WTC11 (cell line): ENCODE data around the gene KCNJ15.

Experiments
- ATF6 ChIP-seq: sonication (generic); formaldehyde crosslinking; IDR thresholded peaks from 2 replicates; pipeline ENCODE4 v1.8.1; 2023; ENCODE audit warnings: mild to moderate bottlenecking, missing genetic modification reagents
- CBFB ChIP-seq: sonication (generic); formaldehyde crosslinking; IDR thresholded peaks from 2 replicates; pipeline ENCODE4 v1.8.1; 2022; ENCODE audit warnings: mild to moderate bottlenecking, low read depth, missing genetic modification reagents
- CREB1 ChIP-seq: sonication (generic); formaldehyde crosslinking; IDR thresholded peaks from 2 replicates; pipeline ENCODE4 v1.8.0; 2023; ENCODE audit warnings: mild to moderate bottlenecking, missing genetic modification reagents
- ELF4 ChIP-seq: sonication (generic); formaldehyde crosslinking; IDR thresholded peaks from 2 replicates; pipeline ENCODE4 v1.8.1; 2022; ENCODE audit warnings: low read depth, mild to moderate bottlenecking, moderate library complexity, missing genetic modification reagents
- KAT7 ChIP-seq: sonication (generic); formaldehyde crosslinking; IDR thresholded peaks from 2 replicates; pipeline ENCODE4 v1.8.1; 2023; ENCODE audit warnings: missing genetic modification reagents, mild to moderate bottlenecking, borderline replicate concordance
- STAT6 ChIP-seq: sonication (generic); formaldehyde crosslinking; conservative IDR thresholded peaks from 2 replicates; pipeline ENCODE4 v1.8.1; 2023; ENCODE audit warnings: mild to moderate bottlenecking, low read depth, missing genetic modification reagents, moderate library complexity
- TCF7 ChIP-seq: sonication (generic); formaldehyde crosslinking; IDR thresholded peaks from 2 replicates; pipeline ENCODE4 v1.8.0; 2022; ENCODE audit warnings: mild to moderate bottlenecking, low read depth, missing genetic modification reagents, moderate library complexity
- ZNF416 ChIP-seq: fragments of 250-450 bp; sonication (Bioruptor Pico); IDR thresholded peaks from 2 replicates; pipeline ENCODE4 v1.9.0; 2021; ENCODE audit warnings: mild to moderate bottlenecking, inconsistent platforms
- TF ChIP-seq, protein P1 (sequence below): fragments of 200-600 bp; IDR thresholded peaks from 2 replicates; pipeline ENCODE4 v1.8.0; 2022; ENCODE audit warnings: antibody characterized with exemption
- TF ChIP-seq, protein P2 (sequence below): sonication (generic); formaldehyde crosslinking; IDR thresholded peaks from 2 replicates; pipeline ENCODE4 v1.8.0; 2022; ENCODE audit warnings: mild to moderate bottlenecking, missing genetic modification reagents

GRCh38 chr21:38277501-38278131 is 20.8 kb downstream of the KCNJ15 start:
- no peak for TF ChIP-seq ZNF416 (CRISPR knock-in tag)
- TF ChIP-seq, protein P1, sequence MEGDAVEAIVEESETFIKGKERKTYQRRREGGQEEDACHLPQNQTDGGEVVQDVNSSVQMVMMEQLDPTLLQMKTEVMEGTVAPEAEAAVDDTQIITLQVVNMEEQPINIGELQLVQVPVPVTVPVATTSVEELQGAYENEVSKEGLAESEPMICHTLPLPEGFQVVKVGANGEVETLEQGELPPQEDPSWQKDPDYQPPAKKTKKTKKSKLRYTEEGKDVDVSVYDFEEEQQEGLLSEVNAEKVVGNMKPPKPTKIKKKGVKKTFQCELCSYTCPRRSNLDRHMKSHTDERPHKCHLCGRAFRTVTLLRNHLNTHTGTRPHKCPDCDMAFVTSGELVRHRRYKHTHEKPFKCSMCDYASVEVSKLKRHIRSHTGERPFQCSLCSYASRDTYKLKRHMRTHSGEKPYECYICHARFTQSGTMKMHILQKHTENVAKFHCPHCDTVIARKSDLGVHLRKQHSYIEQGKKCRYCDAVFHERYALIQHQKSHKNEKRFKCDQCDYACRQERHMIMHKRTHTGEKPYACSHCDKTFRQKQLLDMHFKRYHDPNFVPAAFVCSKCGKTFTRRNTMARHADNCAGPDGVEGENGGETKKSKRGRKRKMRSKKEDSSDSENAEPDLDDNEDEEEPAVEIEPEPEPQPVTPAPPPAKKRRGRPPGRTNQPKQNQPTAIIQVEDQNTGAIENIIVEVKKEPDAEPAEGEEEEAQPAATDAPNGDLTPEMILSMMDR = no peak
- no peak for TF ChIP-seq STAT6 (CRISPR knock-in tag)
- no peak for TF ChIP-seq ELF4 (CRISPR knock-in tag)
- no peak for TF ChIP-seq TCF7
- TF ChIP-seq CREB1 (CRISPR knock-in tag) = no peak
- TF ChIP-seq ATF6 (CRISPR knock-in tag) = no peak
- no peak for TF ChIP-seq CBFB
- TF ChIP-seq, protein P2, sequence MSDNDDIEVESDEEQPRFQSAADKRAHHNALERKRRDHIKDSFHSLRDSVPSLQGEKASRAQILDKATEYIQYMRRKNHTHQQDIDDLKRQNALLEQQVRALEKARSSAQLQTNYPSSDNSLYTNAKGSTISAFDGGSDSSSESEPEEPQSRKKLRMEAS = no peak
- no peak for TF ChIP-seq KAT7 (CRISPR knock-in tag)
